GM12878 (cell line): ENCODE results near the gene ZNF625. TPM values are rescaled to one million over a fixed set of nuclear protein-coding genes. Genes with fewer than 3 reads are reported as not detected.

Source experiments
- BMI1 ChIP-seq: fragments of 450-650 bp; IDR thresholded peaks from 2 replicates; pipeline ENCODE4 v1.6.1; 2016; ENCODE audit warnings: mild to moderate bottlenecking, moderate library complexity, borderline replicate concordance
- CHD2 ChIP-seq: IDR thresholded peaks from 2 replicates; pipeline ENCODE4 v1.6.1; 2011; ENCODE audit warnings: low read depth, low read length, improper control_type of control experiment, borderline replicate concordance
- ETV6 ChIP-seq, 2 experiments: fragments of 450-650 bp in 1 of 2; IDR thresholded peaks in 1 of 2; conservative IDR thresholded peaks in 1 of 2; 2 replicates each; pipeline ENCODE4 v1.6.1; 2014; ENCODE audit warnings: antibody characterized with exemption in 1 of 2, borderline replicate concordance in 1 of 2, low read depth in 1 of 2, mild to moderate bottlenecking in 1 of 2, moderate library complexity in 1 of 2
- EZH2 ChIP-seq: IDR thresholded peaks from 2 replicates; pipeline ENCODE4 v1.6.1; 2012; ENCODE audit warnings: low read depth, mild to moderate bottlenecking, control low read depth, inconsistent platforms, low read length, borderline replicate concordance; ENCODE audit not compliant: control insufficient read depth
- HDGF ChIP-seq: fragments of 450-650 bp; IDR thresholded peaks from 2 replicates; pipeline ENCODE4 v1.6.1; 2016; ENCODE audit warnings: antibody characterized with exemption
- IRF4 ChIP-seq: IDR thresholded peaks from 2 replicates; pipeline ENCODE4 v1.6.1; 2011; ENCODE audit warnings: low read depth, low read length
- KAT2A ChIP-seq: conservative IDR thresholded peaks from 2 replicates; pipeline ENCODE4 v1.6.1; 2011; ENCODE audit warnings: low read depth, low read length; ENCODE audit not compliant: control insufficient read depth
- MEF2B ChIP-seq: fragments of 450-650 bp; IDR thresholded peaks from 2 replicates; pipeline ENCODE4 v1.6.1; 2018; ENCODE audit warnings: mild to moderate bottlenecking, moderate library complexity; ENCODE audit not compliant: partially characterized antibody, poor library complexity, severe bottlenecking
- MYB ChIP-seq: fragments of 150-350 bp; IDR thresholded peaks from 2 replicates; pipeline ENCODE4 v1.6.1; 2014; ENCODE audit warnings: mild to moderate bottlenecking, low read depth, low read length, borderline replicate concordance
- NRF1 ChIP-seq: conservative IDR thresholded peaks from 2 replicates; pipeline ENCODE4 v1.6.1; 2011; ENCODE audit warnings: mild to moderate bottlenecking, low read depth, low read length, improper control_type of control experiment
- PAX8 ChIP-seq: fragments of 450-650 bp; IDR thresholded peaks from 2 replicates; pipeline ENCODE4 v1.6.1; 2017; ENCODE audit warnings: mild to moderate bottlenecking, moderate library complexity
- POLR2A ChIP-seq: IDR thresholded peaks from 2 replicates; pipeline ENCODE4 v1.6.1; 2011; ENCODE audit warnings: low read depth, mild to moderate bottlenecking, low read length
- RAD51 ChIP-seq: fragments of 450-650 bp; IDR thresholded peaks from 2 replicates; pipeline ENCODE4 v1.6.1; 2016; ENCODE audit warnings: moderate library complexity, mild to moderate bottlenecking, inconsistent platforms
- RBBP5 ChIP-seq: fragments of 200-600 bp; sonication (generic); conservative IDR thresholded peaks from 2 replicates; pipeline ENCODE4 v1.6.1; 2016
- SIN3A ChIP-seq: IDR thresholded peaks from 2 replicates; pipeline ENCODE4 v1.6.1; 2012; ENCODE audit warnings: low read depth, low read length, improper control_type of control experiment
- SMAD5 ChIP-seq: IDR thresholded peaks from 2 replicates; pipeline ENCODE4 v1.6.1; 2016; ENCODE audit warnings: antibody characterized with exemption, low read depth
- SUPT20H ChIP-seq: IDR thresholded peaks from 2 replicates; pipeline ENCODE4 v1.6.1; 2011; ENCODE audit warnings: low read depth, mild to moderate bottlenecking, low read length, moderate library complexity, borderline replicate concordance; ENCODE audit not compliant: control insufficient read depth
- TBL1XR1 ChIP-seq: IDR thresholded peaks from 2 replicates; pipeline ENCODE4 v1.6.1; 2012; ENCODE audit warnings: low read depth, low read length, improper control_type of control experiment
- ZBED1 ChIP-seq: IDR thresholded peaks from 2 replicates; pipeline ENCODE4 v1.6.1; 2016; ENCODE audit warnings: borderline replicate concordance
- polyA plus RNA-seq, 11 experiments: library from polyadenylated mRNA; depleted of rRNA in 4 of 11; unstranded in 6 of 11; stranded (reverse) in 5 of 11; fragments of >200 nt; fragmentation: Nextera tagmentation in 4 of 11; fragmentation: Illumina TruSeq in 1 of 11; extraction: Ambion mirVana in 4 of 11; extraction: Trizol in 1 of 11; gene quantifications; 1 replicate in 1 of 11; 2 replicates in 10 of 11; pipeline versions ENCODE4 v1.2.1 to v1.2.3, GENCODE V29; 2011 to 2016; ENCODE audit warnings: inconsistent platforms in 2 of 11, missing spikeins in 2 of 11, low read depth in 1 of 11
- total RNA-seq, 4 experiments: library from RNA; depleted of rRNA in 3 of 4; stranded (reverse); fragments of >200 nt in 3 of 4; fragmentation: Illumina TruSeq in 1 of 4; extraction: Trizol in 1 of 4; gene quantifications; 2 replicates each; pipeline versions ENCODE4 v1.2.1 to v1.2.3, GENCODE V29; 2013 to 2021
- TF ChIP-seq, protein P1 (sequence below): fragments of 450-650 bp; formaldehyde crosslinking; IDR thresholded peaks from 2 replicates; pipeline ENCODE4 v1.4.0; 2020; ENCODE audit warnings: mild to moderate bottlenecking, moderate library complexity
- TF ChIP-seq, protein P2 (sequence below): fragments of 450-650 bp; IDR thresholded peaks from 2 replicates; pipeline ENCODE4 v1.6.1; 2017; ENCODE audit warnings: mild to moderate bottlenecking
- TF ChIP-seq, protein P3 (sequence below): IDR thresholded peaks from 2 replicates; pipeline ENCODE4 v1.6.1; 2012; ENCODE audit warnings: mild to moderate bottlenecking, low read depth, low read length

Gene ZNF625
- total and polyA plus RNA-seq, 10 of the 15 experiments (the other 5 are each of a cell fraction or from before 2014, with no cell fraction given): 0.52 to 5.0 (median 1.3) TPM

DNA sequence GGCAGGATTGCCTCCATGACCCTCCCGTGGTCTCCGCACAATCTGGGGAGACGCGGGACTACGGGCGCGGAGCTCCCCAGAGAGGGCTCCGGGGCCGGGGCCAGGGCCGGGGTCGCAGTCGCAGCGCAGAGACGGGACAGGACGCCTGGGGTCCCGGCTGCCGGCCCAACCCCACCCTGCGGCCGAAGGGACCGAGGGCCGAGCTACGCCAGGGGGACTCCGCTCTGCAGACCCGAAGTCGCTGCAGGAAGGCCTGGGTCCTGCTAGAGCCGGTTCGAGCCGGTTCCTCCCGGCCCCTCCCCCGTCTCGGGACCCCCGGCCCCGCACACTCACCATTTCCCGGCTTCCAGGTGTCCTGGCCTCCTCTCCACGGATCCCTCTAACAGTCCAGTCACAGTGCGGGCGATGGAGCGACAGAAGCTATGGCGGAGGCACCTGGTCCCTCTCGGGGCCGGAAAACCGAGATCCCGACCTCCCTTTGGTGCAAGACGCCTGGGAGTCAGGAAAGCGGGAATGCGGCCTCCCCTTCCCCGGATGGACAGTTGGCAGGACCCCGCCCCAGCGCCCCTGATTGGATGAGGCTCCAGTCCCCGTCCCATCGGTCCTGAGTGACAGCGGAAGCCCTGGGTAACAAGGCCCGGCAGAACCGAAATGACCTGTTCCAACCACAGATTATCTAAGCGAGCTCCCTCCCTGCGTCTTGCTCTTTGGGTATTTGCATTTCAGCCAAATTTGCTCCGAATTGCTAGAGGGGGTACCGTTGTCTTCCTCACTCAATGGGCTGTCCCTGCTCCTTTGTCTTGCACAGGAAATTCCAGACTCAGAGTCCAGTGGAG lies at the start of gene ZNF625 (continued):
- TF ChIP-seq EZH2 (no peak), PAX8 (no peak), RBBP5 (no peak), TBL1XR1 (no peak), CHD2 (peak; percentile 52; the same call in 1 of the 2 replicates), SIN3A (0 out of 2 replicates have a peak, but pooled peaks have one; percentile 47), KAT2A (no peak), POLR2A (peak; percentile 64), HDGF (0 out of 2 replicates have a peak, but pooled peaks have one; percentile 52), IRF4 (peak; percentile 42; the same call in 1 of the 2 replicates), ZBED1 (no peak), SUPT20H (no peak), ETV6 (conservative IDR thresholded peaks at IDR 0.05 in 1 of 2, IDR thresholded peaks at IDR 0.05 in 1 of 2; ENCODE audit: borderline replicate concordance in 1 of 2, low read depth in 1 of 2) (no peak), MYB (no peak), NRF1 (no peak), BMI1 (no peak), MEF2B (no peak), RAD51 (no peak), SMAD5 (no peak)
- TF ChIP-seq, protein P1, sequence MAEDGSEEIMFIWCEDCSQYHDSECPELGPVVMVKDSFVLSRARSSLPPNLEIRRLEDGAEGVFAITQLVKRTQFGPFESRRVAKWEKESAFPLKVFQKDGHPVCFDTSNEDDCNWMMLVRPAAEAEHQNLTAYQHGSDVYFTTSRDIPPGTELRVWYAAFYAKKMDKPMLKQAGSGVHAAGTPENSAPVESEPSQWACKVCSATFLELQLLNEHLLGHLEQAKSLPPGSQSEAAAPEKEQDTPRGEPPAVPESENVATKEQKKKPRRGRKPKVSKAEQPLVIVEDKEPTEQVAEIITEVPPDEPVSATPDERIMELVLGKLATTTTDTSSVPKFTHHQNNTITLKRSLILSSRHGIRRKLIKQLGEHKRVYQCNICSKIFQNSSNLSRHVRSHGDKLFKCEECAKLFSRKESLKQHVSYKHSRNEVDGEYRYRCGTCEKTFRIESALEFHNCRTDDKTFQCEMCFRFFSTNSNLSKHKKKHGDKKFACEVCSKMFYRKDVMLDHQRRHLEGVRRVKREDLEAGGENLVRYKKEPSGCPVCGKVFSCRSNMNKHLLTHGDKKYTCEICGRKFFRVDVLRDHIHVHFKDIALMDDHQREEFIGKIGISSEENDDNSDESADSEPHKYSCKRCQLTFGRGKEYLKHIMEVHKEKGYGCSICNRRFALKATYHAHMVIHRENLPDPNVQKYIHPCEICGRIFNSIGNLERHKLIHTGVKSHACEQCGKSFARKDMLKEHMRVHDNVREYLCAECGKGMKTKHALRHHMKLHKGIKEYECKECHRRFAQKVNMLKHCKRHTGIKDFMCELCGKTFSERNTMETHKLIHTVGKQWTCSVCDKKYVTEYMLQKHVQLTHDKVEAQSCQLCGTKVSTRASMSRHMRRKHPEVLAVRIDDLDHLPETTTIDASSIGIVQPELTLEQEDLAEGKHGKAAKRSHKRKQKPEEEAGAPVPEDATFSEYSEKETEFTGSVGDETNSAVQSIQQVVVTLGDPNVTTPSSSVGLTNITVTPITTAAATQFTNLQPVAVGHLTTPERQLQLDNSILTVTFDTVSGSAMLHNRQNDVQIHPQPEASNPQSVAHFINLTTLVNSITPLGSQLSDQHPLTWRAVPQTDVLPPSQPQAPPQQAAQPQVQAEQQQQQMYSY (CRISPR knock-in tag): no peak
- TF ChIP-seq, protein P2, sequence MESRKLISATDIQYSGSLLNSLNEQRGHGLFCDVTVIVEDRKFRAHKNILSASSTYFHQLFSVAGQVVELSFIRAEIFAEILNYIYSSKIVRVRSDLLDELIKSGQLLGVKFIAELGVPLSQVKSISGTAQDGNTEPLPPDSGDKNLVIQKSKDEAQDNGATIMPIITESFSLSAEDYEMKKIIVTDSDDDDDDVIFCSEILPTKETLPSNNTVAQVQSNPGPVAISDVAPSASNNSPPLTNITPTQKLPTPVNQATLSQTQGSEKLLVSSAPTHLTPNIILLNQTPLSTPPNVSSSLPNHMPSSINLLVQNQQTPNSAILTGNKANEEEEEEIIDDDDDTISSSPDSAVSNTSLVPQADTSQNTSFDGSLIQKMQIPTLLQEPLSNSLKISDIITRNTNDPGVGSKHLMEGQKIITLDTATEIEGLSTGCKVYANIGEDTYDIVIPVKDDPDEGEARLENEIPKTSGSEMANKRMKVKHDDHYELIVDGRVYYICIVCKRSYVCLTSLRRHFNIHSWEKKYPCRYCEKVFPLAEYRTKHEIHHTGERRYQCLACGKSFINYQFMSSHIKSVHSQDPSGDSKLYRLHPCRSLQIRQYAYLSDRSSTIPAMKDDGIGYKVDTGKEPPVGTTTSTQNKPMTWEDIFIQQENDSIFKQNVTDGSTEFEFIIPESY: no peak
- TF ChIP-seq, protein P3, sequence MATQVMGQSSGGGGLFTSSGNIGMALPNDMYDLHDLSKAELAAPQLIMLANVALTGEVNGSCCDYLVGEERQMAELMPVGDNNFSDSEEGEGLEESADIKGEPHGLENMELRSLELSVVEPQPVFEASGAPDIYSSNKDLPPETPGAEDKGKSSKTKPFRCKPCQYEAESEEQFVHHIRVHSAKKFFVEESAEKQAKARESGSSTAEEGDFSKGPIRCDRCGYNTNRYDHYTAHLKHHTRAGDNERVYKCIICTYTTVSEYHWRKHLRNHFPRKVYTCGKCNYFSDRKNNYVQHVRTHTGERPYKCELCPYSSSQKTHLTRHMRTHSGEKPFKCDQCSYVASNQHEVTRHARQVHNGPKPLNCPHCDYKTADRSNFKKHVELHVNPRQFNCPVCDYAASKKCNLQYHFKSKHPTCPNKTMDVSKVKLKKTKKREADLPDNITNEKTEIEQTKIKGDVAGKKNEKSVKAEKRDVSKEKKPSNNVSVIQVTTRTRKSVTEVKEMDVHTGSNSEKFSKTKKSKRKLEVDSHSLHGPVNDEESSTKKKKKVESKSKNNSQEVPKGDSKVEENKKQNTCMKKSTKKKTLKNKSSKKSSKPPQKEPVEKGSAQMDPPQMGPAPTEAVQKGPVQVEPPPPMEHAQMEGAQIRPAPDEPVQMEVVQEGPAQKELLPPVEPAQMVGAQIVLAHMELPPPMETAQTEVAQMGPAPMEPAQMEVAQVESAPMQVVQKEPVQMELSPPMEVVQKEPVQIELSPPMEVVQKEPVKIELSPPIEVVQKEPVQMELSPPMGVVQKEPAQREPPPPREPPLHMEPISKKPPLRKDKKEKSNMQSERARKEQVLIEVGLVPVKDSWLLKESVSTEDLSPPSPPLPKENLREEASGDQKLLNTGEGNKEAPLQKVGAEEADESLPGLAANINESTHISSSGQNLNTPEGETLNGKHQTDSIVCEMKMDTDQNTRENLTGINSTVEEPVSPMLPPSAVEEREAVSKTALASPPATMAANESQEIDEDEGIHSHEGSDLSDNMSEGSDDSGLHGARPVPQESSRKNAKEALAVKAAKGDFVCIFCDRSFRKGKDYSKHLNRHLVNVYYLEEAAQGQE: no peak
